ENCODE measurements around the gene MYO9A.

DNA sequence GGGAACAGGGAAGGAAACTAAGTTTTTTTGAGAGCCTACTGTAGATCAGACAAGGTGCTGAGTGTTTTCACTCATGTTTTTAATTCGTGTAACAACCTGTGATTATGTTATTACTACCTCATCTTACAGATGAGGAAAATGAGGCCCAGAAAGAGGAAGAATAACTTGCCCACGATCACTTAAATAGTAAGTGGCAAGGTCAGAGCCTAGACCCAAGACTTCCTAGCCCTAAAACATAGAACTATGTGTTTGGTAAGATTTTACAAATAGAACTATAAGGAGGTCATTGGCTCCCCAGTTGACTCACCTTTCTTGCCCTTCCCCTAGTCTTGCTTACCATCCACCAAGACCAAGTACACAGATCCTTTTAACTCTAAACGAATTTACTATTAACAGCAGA, 14.0 kb upstream of the MYO9A start:
- TF ChIP-seq, protein P1, sequence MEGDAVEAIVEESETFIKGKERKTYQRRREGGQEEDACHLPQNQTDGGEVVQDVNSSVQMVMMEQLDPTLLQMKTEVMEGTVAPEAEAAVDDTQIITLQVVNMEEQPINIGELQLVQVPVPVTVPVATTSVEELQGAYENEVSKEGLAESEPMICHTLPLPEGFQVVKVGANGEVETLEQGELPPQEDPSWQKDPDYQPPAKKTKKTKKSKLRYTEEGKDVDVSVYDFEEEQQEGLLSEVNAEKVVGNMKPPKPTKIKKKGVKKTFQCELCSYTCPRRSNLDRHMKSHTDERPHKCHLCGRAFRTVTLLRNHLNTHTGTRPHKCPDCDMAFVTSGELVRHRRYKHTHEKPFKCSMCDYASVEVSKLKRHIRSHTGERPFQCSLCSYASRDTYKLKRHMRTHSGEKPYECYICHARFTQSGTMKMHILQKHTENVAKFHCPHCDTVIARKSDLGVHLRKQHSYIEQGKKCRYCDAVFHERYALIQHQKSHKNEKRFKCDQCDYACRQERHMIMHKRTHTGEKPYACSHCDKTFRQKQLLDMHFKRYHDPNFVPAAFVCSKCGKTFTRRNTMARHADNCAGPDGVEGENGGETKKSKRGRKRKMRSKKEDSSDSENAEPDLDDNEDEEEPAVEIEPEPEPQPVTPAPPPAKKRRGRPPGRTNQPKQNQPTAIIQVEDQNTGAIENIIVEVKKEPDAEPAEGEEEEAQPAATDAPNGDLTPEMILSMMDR (IDR thresholded peaks at IDR 0.05) = no peak
- no peak for TF ChIP-seq POLR2A (IDR thresholded peaks at IDR 0.05)
